IMR-90 (cell line): ENCODE results near the gene TAGLN2. TPM values are rescaled to one million over a fixed set of nuclear protein-coding genes. Genes with fewer than 3 reads are reported as not detected.

Experiments
- ATAC-seq: fragments of 200-7000 bp; cut with Tn5 transposase; 2 replicates; pipeline ENCODE4 v1.9.1; 2020; ENCODE audit warnings: low read depth, mild to moderate bottlenecking, moderate library complexity
- BruUV-seq: library from RNA; stranded (reverse); fragments of 400-500 nt; replicated peaks from 2 replicates; lab custom pipeline; 2021; lab: Mats Ljungman, UMichigan
- CTCF ChIA-PET: fragments of 300-600 bp; formaldehyde crosslinking; extraction: SDS; loops from one replicate; lab custom pipeline; 2021; ENCODE audit warnings: antibody characterized with exemption; lab: Yijun Ruan, JAX
- POLR2A ChIA-PET: fragments of 300-600 bp; sonication (Branson Sonifier 250); formaldehyde crosslinking; loops from one replicate; lab custom pipeline; 2022; ENCODE audit warnings: antibody characterized with exemption; ENCODE audit not compliant: unreplicated experiment; lab: Charles Lee
- DNase-seq: peaks from one replicate; pipeline ENCODE4 v3.0.0; 2013
- H2AFZ ChIP-seq: replicated peaks from 2 replicates; pipeline ENCODE3; 2013; ENCODE audit warnings: low read length, mild to moderate bottlenecking; ENCODE audit not compliant: poor library complexity
- H2AK5ac ChIP-seq: 2 replicates; pipeline ENCODE4 v1.6.1; 2013; ENCODE audit warnings: low read depth, low read length, inconsistent platforms
- H2AK9ac ChIP-seq: replicated peaks from 2 replicates; pipeline ENCODE3; 2013; ENCODE audit warnings: mild to moderate bottlenecking, low read depth, low read length, moderate library complexity; ENCODE audit not compliant: poor library complexity
- H2BK120ac ChIP-seq: 2 replicates; pipeline ENCODE4 v1.6.1; 2013; ENCODE audit warnings: low read depth, low read length, inconsistent platforms
- H2BK15ac ChIP-seq: 3 replicates; pipeline ENCODE4 v1.6.1; 2013; ENCODE audit warnings: low read depth, low read length, inconsistent platforms
- H2BK20ac ChIP-seq: 2 replicates; pipeline ENCODE4 v1.6.1; 2013; ENCODE audit warnings: low read depth, mild to moderate bottlenecking, inconsistent platforms, low read length, moderate library complexity
- H2BK5ac ChIP-seq: 2 replicates; pipeline ENCODE4 v1.6.1; 2013; ENCODE audit warnings: mild to moderate bottlenecking, low read depth, low read length, inconsistent platforms; ENCODE audit not compliant: poor library complexity, severe bottlenecking
- H3K14ac ChIP-seq: replicated peaks from 2 replicates; pipeline ENCODE4 v1.6.1; 2013; ENCODE audit warnings: low read depth, low read length, inconsistent platforms
- H3K18ac ChIP-seq: 2 replicates; pipeline ENCODE4 v1.6.1; 2013; ENCODE audit warnings: low read depth, low read length, control low read depth
- H3K23ac ChIP-seq: 2 replicates; pipeline ENCODE4 v1.6.1; 2013; ENCODE audit warnings: low read depth, low read length, inconsistent platforms
- H3K27ac ChIP-seq: 2 replicates; pipeline ENCODE4 v1.5.1; 2013; ENCODE audit warnings: mild to moderate bottlenecking, control low read depth, low read length; ENCODE audit not compliant: insufficient read depth
- H3K27me3 ChIP-seq: 2 replicates; pipeline ENCODE4 v1.6.1; 2013; ENCODE audit warnings: low read length; ENCODE audit not compliant: control insufficient read depth, insufficient read depth
- H3K36me3 ChIP-seq: 2 replicates; pipeline ENCODE4 v1.6.1; 2013; ENCODE audit warnings: low read length, mixed read lengths; ENCODE audit not compliant: control insufficient read depth, insufficient read depth
- H3K4ac ChIP-seq: 2 replicates; pipeline ENCODE4 v1.6.1; 2013; ENCODE audit warnings: low read depth, low read length, inconsistent platforms
- H3K4me1 ChIP-seq: 2 replicates; pipeline ENCODE4 v1.6.1; 2013; ENCODE audit warnings: low read length, mixed read lengths; ENCODE audit not compliant: control insufficient read depth, insufficient read depth
- H3K4me2 ChIP-seq: 2 replicates; pipeline ENCODE4 v1.6.1; 2013; ENCODE audit warnings: low read depth, mild to moderate bottlenecking, control low read depth, low read length, moderate library complexity
- H3K4me3 ChIP-seq: 2 replicates; pipeline ENCODE4 v1.5.1; 2013; ENCODE audit warnings: low read depth, mild to moderate bottlenecking, control low read depth, low read length, moderate library complexity; ENCODE audit not compliant: insufficient read depth
- H3K56ac ChIP-seq: 2 replicates; pipeline ENCODE4 v1.6.1; 2013; ENCODE audit warnings: low read length, inconsistent platforms; ENCODE audit not compliant: insufficient read depth; ENCODE audit errors: extremely low read depth
- H3K79me1 ChIP-seq, 2 experiments: 2 replicates each; pipeline ENCODE4 v1.6.1; 2013; ENCODE audit warnings: low read length in 2 of 2, inconsistent platforms in 1 of 2, low read depth in 1 of 2
- H3K9ac ChIP-seq: 2 replicates; pipeline ENCODE4 v1.6.1; 2013; ENCODE audit warnings: low read depth, low read length, control low read depth
- H3K9me1 ChIP-seq: 2 replicates; pipeline ENCODE4 v1.6.1; 2013; ENCODE audit warnings: low read length, inconsistent platforms; ENCODE audit not compliant: insufficient read depth
- H3K9me3 ChIP-seq: 2 replicates; pipeline ENCODE4 v1.6.1; 2013; ENCODE audit warnings: low read length; ENCODE audit not compliant: control insufficient read depth, insufficient read depth
- H4K20me1 ChIP-seq: 2 replicates; pipeline ENCODE4 v1.6.1; 2013; ENCODE audit warnings: low read length, inconsistent platforms; ENCODE audit not compliant: insufficient read depth
- H4K5ac ChIP-seq: 2 replicates; pipeline ENCODE4 v1.6.1; 2013; ENCODE audit warnings: mild to moderate bottlenecking, low read depth, low read length, control low read depth
- H4K8ac ChIP-seq, 2 experiments: 2 replicates each; pipeline ENCODE4 v1.6.1; 2013; ENCODE audit warnings: low read depth in 2 of 2, low read length in 2 of 2, control low read depth in 1 of 2, inconsistent platforms in 1 of 2
- H4K91ac ChIP-seq: 2 replicates; pipeline ENCODE4 v1.6.1; 2013; ENCODE audit warnings: low read depth, low read length, inconsistent platforms; ENCODE audit not compliant: insufficient read depth
- BHLHE40 ChIP-seq: fragments of 150-350 bp; IDR thresholded peaks from 2 replicates; pipeline ENCODE4 v1.6.1; 2016; ENCODE audit warnings: mild to moderate bottlenecking, low read depth, low read length
- CEBPB ChIP-seq: IDR thresholded peaks from 2 replicates; pipeline ENCODE4 v1.6.1; 2012; ENCODE audit warnings: low read depth, low read length, improper control_type of control experiment
- MXI1 ChIP-seq: IDR thresholded peaks from 2 replicates; pipeline ENCODE4 v1.6.1; 2012; ENCODE audit warnings: low read depth, mild to moderate bottlenecking, low read length, moderate library complexity, borderline replicate concordance
- SMC3 ChIP-seq: fragments of 150-350 bp; IDR thresholded peaks from 2 replicates; pipeline ENCODE4 v1.6.1; 2016; ENCODE audit warnings: low read depth, mild to moderate bottlenecking, antibody characterized with exemption, low read length, moderate library complexity
- WGBS, 2 experiments: methylation state at CpG; one replicate each; pipeline versions ENCODE4 v1.1.5 to v1.1.7; 2013; ENCODE audit warnings: missing lambda C conversion rate in 2 of 2; ENCODE audit not compliant: insufficient read length in 1 of 2; ENCODE audit errors: extremely low coverage in 2 of 2; 5-methylcytosine and 5-hydroxymethylcytosine counted together
- dilution Hi-C: fragments of 300-500 bp; cut with HindIII; formaldehyde crosslinking; loops from one replicate; pipeline ENCODE4 v1.14.3; 2018; ENCODE audit warnings: low sequenced_read_pairs; ENCODE audit not compliant: unreplicated experiment
- in situ Hi-C: fragments of 300-500 bp; cut with MboI; formaldehyde crosslinking; loops from 3 replicates; pipeline ENCODE4 v1.14.3; 2019; ENCODE audit warnings: low sequenced_read_pairs, inconsistent platforms, mixed read lengths
- intact Hi-C: fragments of 100-400 bp; cut with micrococcal nuclease; formaldehyde crosslinking; loops from 2 replicates; pipeline ENCODE4 v1.10.0; 2022
- polyA plus RNA-seq, 3 experiments: library from polyadenylated mRNA; depleted of rRNA; stranded (reverse); fragments of >200 nt; gene quantifications; 2 replicates each; pipeline ENCODE4 v1.2.3, GENCODE V29; 2012; ENCODE audit warnings: low replicate concordance in 1 of 3
- total RNA-seq: library from RNA; depleted of rRNA; stranded (reverse); fragments of >200 nt; gene quantifications from 2 replicates; pipeline ENCODE4 v1.2.3, GENCODE V29; 2012
- TF ChIP-seq, protein P1 (sequence below): fragments of 150-350 bp; IDR thresholded peaks from 2 replicates; pipeline ENCODE4 v1.6.1; 2016; ENCODE audit warnings: low read depth, mild to moderate bottlenecking, low read length, moderate library complexity, borderline replicate concordance

TAGLN2 gene
- total and polyA plus RNA-seq, 2 of the 4 experiments (the other 2 are of a cell fraction): 440 to 634 TPM

DNA sequence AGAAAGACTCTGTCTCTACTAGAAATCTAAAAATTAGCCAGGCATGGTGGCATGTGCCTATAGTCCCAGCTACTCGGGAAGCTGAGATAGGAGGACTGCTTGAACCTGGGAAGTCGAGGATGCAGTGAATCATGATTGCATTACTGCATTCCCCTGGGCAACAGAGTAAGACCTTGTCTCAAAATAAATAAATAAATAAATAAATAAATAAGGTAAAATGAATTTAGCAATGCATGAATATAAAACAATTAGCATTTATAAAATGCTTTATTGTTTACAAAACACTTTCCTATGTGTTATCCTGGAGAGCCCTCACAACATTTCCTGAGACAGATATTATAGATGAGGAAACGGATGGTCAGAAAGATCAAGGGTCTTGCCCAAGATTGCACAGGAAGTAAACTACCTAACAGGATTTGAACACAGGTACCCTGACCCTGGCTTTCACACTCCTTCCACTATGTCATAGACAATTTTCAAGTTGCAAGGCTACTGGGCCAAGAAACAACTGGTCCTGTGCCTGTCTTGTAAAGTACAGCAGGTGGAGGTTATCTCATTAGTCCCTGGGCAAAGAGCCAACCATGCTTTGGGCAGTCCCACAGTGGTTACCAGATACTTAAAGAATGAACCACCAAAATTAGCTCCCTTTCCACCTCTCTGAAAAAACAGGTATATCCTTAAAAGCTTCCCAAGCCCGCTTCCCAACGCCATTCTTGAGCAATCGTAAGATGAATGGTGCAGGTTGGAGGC, 47.4 kb downstream of the TAGLN2 start:
- H3K9me1 ChIP-seq: peaks cover 17% of the 10 kb centered on the region
- H2BK20ac ChIP-seq: no peak overlapping the region
- no peak overlapping the region for H2BK120ac ChIP-seq
- H2BK15ac ChIP-seq: no peak overlapping the region
- no peak overlapping the region for H2AFZ ChIP-seq
- H3K9ac ChIP-seq: no peak overlapping the region
- in situ Hi-C loops (loop anchor here (25.0 kb wide), 1 partner anchor 666 kb away; the partner anchor contains the start of gene ACKR1), dilution Hi-C loops (loop anchor here (25.0 kb wide), 1 partner anchor 91 kb away; the partner anchor contains the start of gene DUSP23), intact Hi-C loops (no loop called here)
- no peak overlapping the region for H2AK9ac ChIP-seq
- no peaks in the 10 kb centered on the region for H3K79me1 ChIP-seq
- H4K5ac ChIP-seq: no peak overlapping the region
- no peak overlapping the region for H3K4me2 ChIP-seq
- no peaks in the 10 kb centered on the region for H3K27me3 ChIP-seq
- no peak overlapping the region for H4K8ac ChIP-seq
- H2AK5ac ChIP-seq: no peak overlapping the region
- no peak overlapping the region for H3K4ac ChIP-seq
- no peak for DNase-seq
- H4K91ac ChIP-seq: no peak overlapping the region
- no peaks in the 10 kb centered on the region for H4K20me1 ChIP-seq
- no TSS peak for BruUV-seq
- H3K23ac ChIP-seq: no peak overlapping the region
- POLR2A ChIA-PET: no interaction called here
- H3K18ac ChIP-seq: no peak overlapping the region
- H3K36me3 ChIP-seq: no peaks in the 10 kb centered on the region
- H3K56ac ChIP-seq: no peak overlapping the region
- no peak overlapping the region for H3K4me3 ChIP-seq
- no peak overlapping the region for H3K14ac ChIP-seq
- ATAC-seq: no peak
- CTCF ChIA-PET: no interaction called here
- peaks cover 15% of the 10 kb centered on the region for H3K4me1 ChIP-seq
- TF ChIP-seq MXI1: no peak
- TF ChIP-seq, protein P1, sequence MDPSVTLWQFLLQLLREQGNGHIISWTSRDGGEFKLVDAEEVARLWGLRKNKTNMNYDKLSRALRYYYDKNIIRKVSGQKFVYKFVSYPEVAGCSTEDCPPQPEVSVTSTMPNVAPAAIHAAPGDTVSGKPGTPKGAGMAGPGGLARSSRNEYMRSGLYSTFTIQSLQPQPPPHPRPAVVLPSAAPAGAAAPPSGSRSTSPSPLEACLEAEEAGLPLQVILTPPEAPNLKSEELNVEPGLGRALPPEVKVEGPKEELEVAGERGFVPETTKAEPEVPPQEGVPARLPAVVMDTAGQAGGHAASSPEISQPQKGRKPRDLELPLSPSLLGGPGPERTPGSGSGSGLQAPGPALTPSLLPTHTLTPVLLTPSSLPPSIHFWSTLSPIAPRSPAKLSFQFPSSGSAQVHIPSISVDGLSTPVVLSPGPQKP: no peak
- TF ChIP-seq CEBPB: no peak
- no peak for TF ChIP-seq SMC3
- TF ChIP-seq BHLHE40: no peak
- no peaks in the 10 kb centered on the region for H3K9me3 ChIP-seq
- H2BK5ac ChIP-seq: no peak overlapping the region
- H3K27ac ChIP-seq: no peak overlapping the region
- no CpG with 5 or more reads among the region's 6 CpGs for WGBS, 2 experiments
